Measurements from ENCODE around the gene ASB8.

ASB8 gene

DNA sequence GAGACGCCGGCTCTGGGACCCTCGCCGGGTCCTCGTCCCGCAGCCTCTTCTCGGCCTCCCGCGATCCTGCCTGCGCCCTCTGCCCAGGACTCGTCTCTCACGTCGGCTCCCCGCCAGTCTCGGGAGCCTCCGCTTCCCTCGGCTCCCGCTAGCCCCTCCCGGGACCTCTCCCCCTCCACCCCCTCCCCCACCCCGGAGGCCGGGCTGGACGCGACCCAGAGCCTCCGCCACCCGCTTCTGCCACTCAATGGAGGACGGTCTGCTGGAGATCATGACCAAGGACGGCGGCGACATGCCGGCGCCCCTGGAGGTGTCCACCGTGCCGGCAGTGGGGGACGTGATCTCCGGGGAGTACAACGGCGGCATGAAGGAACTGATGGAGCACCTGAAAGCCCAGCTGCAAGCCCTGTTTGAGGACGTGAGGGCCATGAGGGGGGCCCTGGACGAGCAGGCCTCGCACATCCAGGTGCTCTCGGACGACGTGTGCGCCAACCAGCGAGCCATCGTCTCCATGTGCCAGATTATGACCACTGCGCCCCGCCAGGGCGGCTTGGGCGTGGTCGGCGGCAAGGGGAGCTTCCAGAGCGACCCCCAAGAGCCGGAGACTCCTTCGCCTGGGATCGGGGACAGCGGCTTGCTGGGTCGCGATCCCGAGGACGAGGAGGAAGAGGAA is 26.7 kb upstream of the ASB8 start:
- no peaks in the 10 kb centered on the region for H3K9me3 ChIP-seq (ENCODE audit: control insufficient read depth in 1 of 2, low read length in 2 of 2)
- peak overlapping the region; percentile 72 to 75 for H3K4me3 ChIP-seq (ENCODE audit: low read depth in 1 of 2, low read length in 2 of 2)
- no peak overlapping the region for H3K27ac ChIP-seq (ENCODE audit: low read depth, low read length)
- H3K4me1 ChIP-seq (ENCODE audit: control insufficient read depth in 1 of 2, insufficient read depth in 2 of 2, low read length in 2 of 2) = peaks cover 10 to 13% of the 10 kb centered on the region in 2 donors
- H3K36me3 ChIP-seq (ENCODE audit: control insufficient read depth in 1 of 2, insufficient read depth in 2 of 2, low read length in 2 of 2) = no peaks in the 10 kb centered on the region
- H3K9ac ChIP-seq (ENCODE audit: low read depth in 1 of 2, low read length in 2 of 2) = no peak overlapping the region
- H3K27me3 ChIP-seq (ENCODE audit: control insufficient read depth in 1 of 2, insufficient read depth in 2 of 2, low read length in 2 of 2) = peaks cover 43 to 51% of the 10 kb centered on the region in 2 donors

- Histone ChIP-seq H3K4me1 (ENCODE audit: control insufficient read depth in 1 of 2, insufficient read depth in 2 of 2, low read length in 2 of 2) (peaks cover 10 to 13% of the 10 kb centered on the region in 2 donors), H3K27ac (ENCODE audit: low read depth, low read length) (no peak within 1 kb of the TSS), H3K9me3 (ENCODE audit: control insufficient read depth in 1 of 2, low read length in 2 of 2) (no peaks in the 10 kb centered on the region), H3K9ac (ENCODE audit: low read depth in 1 of 2, low read length in 2 of 2) (peak within 1 kb of the TSS; percentile 4 to 47), H3K36me3 (ENCODE audit: control insufficient read depth in 1 of 2, insufficient read depth in 2 of 2, low read length in 2 of 2) (no peaks in the 10 kb centered on the region), H3K27me3 (ENCODE audit: control insufficient read depth in 1 of 2, insufficient read depth in 2 of 2, low read length in 2 of 2) (peaks cover 49 to 56% of the 10 kb centered on the region in 2 donors), H3K4me3 (ENCODE audit: low read depth in 1 of 2, low read length in 2 of 2) (peak within 1 kb of the TSS; percentile 72 to 75)
These were observed 26.0 kb upstream of the ASB8 start, which contains the start of gene CCDC184 for GRCh38 chr12:48183091-48183875. Gene CCDC184 (plus strand): TSS chr12:48183644. CDS start chr12:48184123, 479 bp downstream.

GRCh38 chr12:48182631-48183030 is 25.3 kb upstream of the ASB8 start:
- H3K27me3 ChIP-seq (ENCODE audit: control insufficient read depth in 1 of 2, insufficient read depth in 2 of 2, low read length in 2 of 2) = peaks cover 49 to 61% of the 10 kb centered on the region in 2 donors
- H3K9me3 ChIP-seq (ENCODE audit: control insufficient read depth in 1 of 2, low read length in 2 of 2) = no peaks in the 10 kb centered on the region
- H3K4me3 ChIP-seq (ENCODE audit: low read depth in 1 of 2, low read length in 2 of 2) = peak overlapping the region; percentile 72 to 75
- peak overlapping the region; percentile 4 to 47 for H3K9ac ChIP-seq (ENCODE audit: low read depth in 1 of 2, low read length in 2 of 2)
- no peak overlapping the region for H3K27ac ChIP-seq (ENCODE audit: low read depth, low read length)
- peaks cover 10 to 13% of the 10 kb centered on the region in 2 donors for H3K4me1 ChIP-seq (ENCODE audit: control insufficient read depth in 1 of 2, insufficient read depth in 2 of 2, low read length in 2 of 2)
- H3K36me3 ChIP-seq (ENCODE audit: control insufficient read depth in 1 of 2, insufficient read depth in 2 of 2, low read length in 2 of 2) = no peaks in the 10 kb centered on the region

- Histone ChIP-seq H3K27ac (ENCODE audit: low read depth, low read length) (no peak overlapping the region), H3K27me3 (ENCODE audit: control insufficient read depth in 1 of 2, insufficient read depth in 2 of 2, low read length in 2 of 2) (peaks cover 49 to 64% of the 10 kb centered on the region in 2 donors), H3K36me3 (ENCODE audit: control insufficient read depth in 1 of 2, insufficient read depth in 2 of 2, low read length in 2 of 2) (no peaks in the 10 kb centered on the region), H3K9me3 (ENCODE audit: control insufficient read depth in 1 of 2, low read length in 2 of 2) (no peaks in the 10 kb centered on the region), H3K9ac (ENCODE audit: low read depth in 1 of 2, low read length in 2 of 2) (no peak overlapping the region), H3K4me1 (ENCODE audit: control insufficient read depth in 1 of 2, insufficient read depth in 2 of 2, low read length in 2 of 2) (peaks cover 10 to 13% of the 10 kb centered on the region in 2 donors), H3K4me3 (ENCODE audit: low read depth in 1 of 2, low read length in 2 of 2) (no peak overlapping the region)
These were observed 23.7 kb upstream of the ASB8 start for GRCh38 chr12:48180857-48181495.

GRCh38 chr12:48180424-48180823 is 23.1 kb upstream of the ASB8 start:
- no peak overlapping the region for H3K9ac ChIP-seq (ENCODE audit: low read depth in 1 of 2, low read length in 2 of 2)
- no peak overlapping the region for H3K27ac ChIP-seq (ENCODE audit: low read depth, low read length)
- peaks cover 44 to 58% of the 10 kb centered on the region in 2 donors for H3K27me3 ChIP-seq (ENCODE audit: control insufficient read depth in 1 of 2, insufficient read depth in 2 of 2, low read length in 2 of 2)
- no peak overlapping the region for H3K4me3 ChIP-seq (ENCODE audit: low read depth in 1 of 2, low read length in 2 of 2)
- H3K4me1 ChIP-seq (ENCODE audit: control insufficient read depth in 1 of 2, insufficient read depth in 2 of 2, low read length in 2 of 2) = peaks cover 10 to 13% of the 10 kb centered on the region in 2 donors
- no peaks in the 10 kb centered on the region for H3K36me3 ChIP-seq (ENCODE audit: control insufficient read depth in 1 of 2, insufficient read depth in 2 of 2, low read length in 2 of 2)
- H3K9me3 ChIP-seq (ENCODE audit: control insufficient read depth in 1 of 2, low read length in 2 of 2) = no peaks in the 10 kb centered on the region

DNA sequence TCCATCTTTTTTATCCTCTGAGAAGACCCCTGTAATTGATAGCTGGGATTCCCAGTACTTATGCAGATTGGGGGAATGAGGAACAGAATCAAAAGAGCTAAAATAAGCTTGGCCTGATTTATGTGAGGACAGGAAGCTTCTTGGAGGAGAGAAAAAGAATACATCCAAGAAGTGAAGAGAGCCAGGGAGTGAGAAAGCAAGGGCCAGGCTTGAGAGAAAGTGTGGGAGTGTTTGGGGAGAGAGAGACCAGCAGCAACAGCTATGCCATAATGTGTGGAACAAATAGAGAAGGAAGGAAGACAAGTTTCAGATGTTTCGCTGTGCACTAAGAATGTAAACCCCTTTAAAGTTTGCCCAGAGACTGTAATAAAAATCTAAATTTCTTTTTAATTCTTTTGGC is 22.2 kb upstream of the ASB8 start:
- Histone ChIP-seq H3K9me3 (ENCODE audit: control insufficient read depth in 1 of 2, low read length in 2 of 2) (no peaks in the 10 kb centered on the region), H3K27me3 (ENCODE audit: control insufficient read depth in 1 of 2, insufficient read depth in 2 of 2, low read length in 2 of 2) (peaks cover 36 to 49% of the 10 kb centered on the region in 2 donors), H3K9ac (ENCODE audit: low read depth in 1 of 2, low read length in 2 of 2) (no peak overlapping the region), H3K36me3 (ENCODE audit: control insufficient read depth in 1 of 2, insufficient read depth in 2 of 2, low read length in 2 of 2) (no peaks in the 10 kb centered on the region), H3K27ac (ENCODE audit: low read depth, low read length) (no peak overlapping the region), H3K4me1 (ENCODE audit: control insufficient read depth in 1 of 2, insufficient read depth in 2 of 2, low read length in 2 of 2) (peaks cover 10 to 13% of the 10 kb centered on the region in 2 donors), H3K4me3 (ENCODE audit: low read depth in 1 of 2, low read length in 2 of 2) (no peak overlapping the region)

- Histone ChIP-seq H3K4me3 (ENCODE audit: low read depth in 1 of 2, low read length in 2 of 2) (no peak overlapping the region), H3K27ac (ENCODE audit: low read depth, low read length) (no peak overlapping the region), H3K27me3 (ENCODE audit: control insufficient read depth in 1 of 2, insufficient read depth in 2 of 2, low read length in 2 of 2) (peaks cover 26 to 37% of the 10 kb centered on the region in 2 donors), H3K9ac (ENCODE audit: low read depth in 1 of 2, low read length in 2 of 2) (no peak overlapping the region), H3K4me1 (ENCODE audit: control insufficient read depth in 1 of 2, insufficient read depth in 2 of 2, low read length in 2 of 2) (peaks cover 7 to 8% of the 10 kb centered on the region in 2 donors), H3K36me3 (ENCODE audit: control insufficient read depth in 1 of 2, insufficient read depth in 2 of 2, low read length in 2 of 2) (no peaks in the 10 kb centered on the region), H3K9me3 (ENCODE audit: control insufficient read depth in 1 of 2, low read length in 2 of 2) (no peaks in the 10 kb centered on the region)
These were observed 20.7 kb upstream of the ASB8 start for GRCh38 chr12:48177982-48178381.

DNA sequence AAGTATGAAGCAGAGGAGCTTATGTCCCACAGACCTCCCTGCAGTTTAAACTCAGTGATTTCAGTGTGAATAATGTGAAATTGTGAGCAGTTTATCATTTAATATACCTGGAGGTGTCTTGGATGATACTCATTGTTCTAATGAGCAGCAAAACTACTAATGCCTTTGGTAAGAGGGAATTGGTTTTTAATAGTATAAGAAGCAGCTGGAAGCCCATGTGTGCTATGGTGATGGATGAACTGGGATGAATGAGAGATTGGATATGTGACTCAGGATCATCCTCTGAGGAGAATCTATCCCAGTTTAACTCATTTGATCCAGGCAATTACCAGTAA is 19.1 kb upstream of the ASB8 start:
- Histone ChIP-seq H3K27ac (ENCODE audit: low read depth, low read length) (no peak overlapping the region), H3K27me3 (ENCODE audit: control insufficient read depth in 1 of 2, insufficient read depth in 2 of 2, low read length in 2 of 2) (peaks cover 17 to 23% of the 10 kb centered on the region in 2 donors), H3K9me3 (ENCODE audit: control insufficient read depth in 1 of 2, low read length in 2 of 2) (no peaks in the 10 kb centered on the region), H3K36me3 (ENCODE audit: control insufficient read depth in 1 of 2, insufficient read depth in 2 of 2, low read length in 2 of 2) (no peaks in the 10 kb centered on the region), H3K9ac (ENCODE audit: low read depth in 1 of 2, low read length in 2 of 2) (no peak overlapping the region), H3K4me3 (ENCODE audit: low read depth in 1 of 2, low read length in 2 of 2) (no peak overlapping the region), H3K4me1 (ENCODE audit: control insufficient read depth in 1 of 2, insufficient read depth in 2 of 2, low read length in 2 of 2) (no peaks in the 10 kb centered on the region)

DNA sequence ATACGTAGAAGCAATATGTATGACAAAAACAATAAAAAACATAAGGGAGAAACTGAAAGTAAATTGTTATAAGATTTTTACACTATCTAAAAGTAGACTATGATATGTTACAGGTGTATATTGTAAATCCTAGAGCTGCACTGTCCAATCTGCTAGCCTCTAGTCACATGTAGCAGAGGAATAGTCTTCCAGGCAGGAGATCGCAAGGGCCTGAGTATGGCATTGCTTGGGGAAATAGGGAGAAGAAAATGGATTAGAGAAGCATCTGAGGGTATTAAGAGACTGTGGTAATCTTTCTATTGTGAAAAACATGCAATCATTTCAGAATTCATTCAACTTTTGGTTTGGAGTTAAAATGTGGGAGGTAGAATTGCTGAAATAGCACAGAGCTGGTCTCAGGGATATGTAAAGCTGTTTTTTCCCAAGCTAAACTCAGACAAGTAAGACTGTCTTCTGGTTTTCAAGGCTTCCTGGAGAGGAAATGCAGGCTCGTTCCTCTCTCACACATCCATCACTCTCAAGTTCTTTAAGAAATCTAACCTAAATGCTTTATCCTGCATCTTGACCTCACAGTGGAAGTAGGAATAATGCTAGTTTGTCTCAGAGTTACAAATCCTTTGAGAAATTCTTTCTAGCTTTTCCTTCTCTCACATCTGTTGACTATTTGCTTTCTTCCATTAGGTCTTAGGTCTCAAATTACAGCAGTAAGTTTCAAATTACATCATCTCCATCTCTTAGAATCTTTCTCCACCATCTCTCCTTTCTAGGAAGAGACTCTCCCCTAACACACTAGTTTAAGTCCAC is 18.5 kb upstream of the ASB8 start:
- H3K9ac ChIP-seq (ENCODE audit: low read depth in 1 of 2, low read length in 2 of 2) = no peak overlapping the region
- H3K27me3 ChIP-seq (ENCODE audit: control insufficient read depth in 1 of 2, insufficient read depth in 2 of 2, low read length in 2 of 2) = peaks cover 11 to 17% of the 10 kb centered on the region in 2 donors
- no peak overlapping the region for H3K4me3 ChIP-seq (ENCODE audit: low read depth in 1 of 2, low read length in 2 of 2)
- no peaks in the 10 kb centered on the region for H3K9me3 ChIP-seq (ENCODE audit: control insufficient read depth in 1 of 2, low read length in 2 of 2)
- H3K4me1 ChIP-seq (ENCODE audit: control insufficient read depth in 1 of 2, insufficient read depth in 2 of 2, low read length in 2 of 2) = no peaks in the 10 kb centered on the region
- no peaks in the 10 kb centered on the region for H3K36me3 ChIP-seq (ENCODE audit: control insufficient read depth in 1 of 2, insufficient read depth in 2 of 2, low read length in 2 of 2)
- no peak overlapping the region for H3K27ac ChIP-seq (ENCODE audit: low read depth, low read length)

Measured in duodenal mucosa (tissue), 2 donors.